B cell (primary cell): ENCODE results near the gene RHEBL1. TPM values are rescaled to one million over a fixed set of nuclear protein-coding genes. Genes with fewer than 3 reads are reported as not detected.

Experiments used
- ATAC-seq: fragments of 200-7000 bp; cut with Tn5 transposase; one replicate; pipeline ENCODE4 v1.10.0; 2021; ENCODE audit warnings: low read depth, mild to moderate bottlenecking, moderate number of reproducible peaks, moderate library complexity
- CTCF ChIA-PET: fragments of 350-600 bp; sonication (Branson Sonifier 250); formaldehyde crosslinking; loops from one replicate; lab custom pipeline; 2021; ENCODE audit warnings: antibody characterized with exemption, inconsistent platforms; lab: Charles Lee
- POLR2A ChIA-PET: fragments of 350-600 bp; sonication (Branson Sonifier 250); formaldehyde crosslinking; loops from one replicate; lab custom pipeline; 2021; ENCODE audit warnings: antibody characterized with exemption; lab: Charles Lee
- DNase-seq: peaks from one replicate; pipeline ENCODE4 v3.0.0; 2013
- H2AFZ ChIP-seq: 2 replicates; pipeline ENCODE4 v1.6.1; 2012; ENCODE audit warnings: mild to moderate bottlenecking, low read depth, low read length; ENCODE audit not compliant: insufficient read depth, poor library complexity, severe bottlenecking
- H3K27ac ChIP-seq, 2 donors: 1 replicate in 1 of 2; 2 replicates in 1 of 2; pipeline ENCODE4 v1.5.1; 2012 to 2013; ENCODE audit warnings: low read length in 2 of 2, mild to moderate bottlenecking in 2 of 2, moderate library complexity in 1 of 2
- H3K27me3 ChIP-seq, 4 experiments: fragments of 200-600 bp in 1 of 4; sonication (generic) in 1 of 4; replicated peaks in 1 of 4; 1 replicate in 2 of 4; 2 replicates in 2 of 4; pipeline versions ENCODE4 v1.6.1 to v1.7.0; 2013 to 2016; ENCODE audit warnings: low read length in 3 of 4, mild to moderate bottlenecking in 2 of 4, mixed read lengths in 1 of 4, moderate library complexity in 1 of 4; ENCODE audit not compliant: insufficient read depth in 4 of 4, control insufficient read depth in 3 of 4; ENCODE audit errors: control extremely low read depth in 1 of 4
- H3K36me3 ChIP-seq, 2 experiments: replicated peaks in 1 of 2; 1 replicate in 1 of 2; 2 replicates in 1 of 2; pipeline versions ENCODE4 v1.6.1 to v1.7.1; 2013; ENCODE audit warnings: low read length in 1 of 2; ENCODE audit not compliant: insufficient read depth in 2 of 2, control insufficient read depth in 1 of 2; ENCODE audit errors: control extremely low read depth in 1 of 2, extremely low read depth in 1 of 2
- H3K4me1 ChIP-seq, 2 donors: fragments of 200-600 bp in 1 of 2; sonication (generic) in 1 of 2; 1 replicate in 1 of 2; 2 replicates in 1 of 2; pipeline versions ENCODE4 v1.5.1 to v1.6.1; 2013 to 2017; ENCODE audit warnings: low read length in 2 of 2; ENCODE audit not compliant: control insufficient read depth in 2 of 2, insufficient read depth in 2 of 2
- H3K4me2 ChIP-seq: replicated peaks from 2 replicates; pipeline ENCODE3; 2012; ENCODE audit warnings: mild to moderate bottlenecking, low read depth, low read length; ENCODE audit not compliant: poor library complexity, severe bottlenecking
- H3K4me3 ChIP-seq, 5 experiments: fragments of 200-600 bp in 1 of 5; sonication (generic) in 1 of 5; 1 replicate in 3 of 5; 2 replicates in 2 of 5; pipeline versions ENCODE4 v1.5.1 to v1.7.0; 2011 to 2016; ENCODE audit warnings: low read length in 4 of 5, mild to moderate bottlenecking in 4 of 5, low read depth in 2 of 5, control low read depth in 1 of 5, moderate library complexity in 1 of 5; ENCODE audit not compliant: insufficient read depth in 1 of 5; ENCODE audit errors: control extremely low read depth in 1 of 5, extremely low read depth in 1 of 5
- H3K79me2 ChIP-seq: fragments of 200-600 bp; sonication (generic); one replicate; pipeline ENCODE4 v1.6.0; 2016; ENCODE audit warnings: low read length; ENCODE audit not compliant: control insufficient read depth, insufficient read depth
- H3K9ac ChIP-seq: fragments of 200-600 bp; sonication (generic); 2 replicates; pipeline ENCODE4 v1.6.1; 2017; ENCODE audit warnings: mild to moderate bottlenecking, low read length, moderate library complexity
- H3K9me3 ChIP-seq, 3 donors: one replicate each; pipeline versions ENCODE4 v1.6.1 to v1.7.1; 2013; ENCODE audit warnings: low read length in 2 of 3; ENCODE audit not compliant: control insufficient read depth in 2 of 3, insufficient read depth in 1 of 3; ENCODE audit errors: control extremely low read depth in 1 of 3
- H4K20me1 ChIP-seq: 2 replicates; pipeline ENCODE4 v1.6.0; 2012; ENCODE audit warnings: mild to moderate bottlenecking, low read length; ENCODE audit not compliant: insufficient read depth, control insufficient read depth, poor library complexity, severe bottlenecking
- H3K27ac Mint-ChIP-seq: one replicate; pipeline ENCODE4 v1.8.0; 2021; ENCODE audit warnings: mixed read lengths
- H3K27me3 Mint-ChIP-seq: one replicate; pipeline ENCODE4 v1.8.0; 2021; ENCODE audit warnings: mixed read lengths
- H3K4me1 Mint-ChIP-seq: one replicate; pipeline ENCODE4 v1.8.0; 2021; ENCODE audit warnings: mixed read lengths
- H3K4me3 Mint-ChIP-seq: one replicate; pipeline ENCODE4 v1.8.0; 2021; ENCODE audit warnings: mixed read lengths
- H3K9me3 Mint-ChIP-seq: one replicate; pipeline ENCODE4 v1.8.0; 2022; ENCODE audit warnings: mixed read lengths; ENCODE audit not compliant: insufficient read depth
- CTCF ChIP-seq: fragments of 200-600 bp; IDR thresholded peaks from one replicate; pipeline ENCODE4 v1.8.0; 2022; ENCODE audit warnings: antibody characterized with exemption, mild to moderate bottlenecking
- EZH2 ChIP-seq: IDR thresholded peaks from 2 replicates; pipeline ENCODE4 v1.6.1; 2012; ENCODE audit warnings: borderline replicate concordance, low read depth, mild to moderate bottlenecking, moderate library complexity, low read length; ENCODE audit not compliant: insufficient read depth, poor library complexity, severe bottlenecking
- WGBS: methylation state at CpG from one replicate; pipeline ENCODE4 v1.1.5; 2013; ENCODE audit warnings: missing lambda C conversion rate; ENCODE audit not compliant: insufficient coverage; 5-methylcytosine and 5-hydroxymethylcytosine counted together
- intact Hi-C: fragments of 100-400 bp; cut with micrococcal nuclease; formaldehyde crosslinking; loops from one replicate; pipeline ENCODE4 v1.10.0; 2022
- polyA plus RNA-seq: library from polyadenylated mRNA; depleted of rRNA; stranded (reverse); fragments of >200 nt; gene quantifications from 2 replicates; pipeline ENCODE4 v1.2.3, GENCODE V29; 2012
- total RNA-seq, 2 donors: library from RNA; stranded (reverse); fragments of 120-200 nt in 1 of 2; gene quantifications; 1 replicate in 1 of 2; 2 replicates in 1 of 2; pipeline versions ENCODE4 v1.2.3 to v1.2.4, GENCODE V29; 2013 to 2022

Gene RHEBL1
- total and polyA plus RNA-seq, 2 donors (not counting 1 experiment from before 2014, with no cell fraction given), result 3.0 to 6.1 TPM

- no peaks in the 10 kb centered on the region for H3K4me1 ChIP-seq
Observed at GRCh38 chr12:49025463-49025862, 44.3 kb downstream of the RHEBL1 start.

GRCh38 chr12:49024543-49024942, 45.2 kb downstream of the RHEBL1 start:
- ATAC-seq, result no peak
- WGBS, result 98% methylated on average over 9 of the region's 12 CpGs
- Histone ChIP-seq H3K27ac (no peak overlapping the region), H3K4me3 (no peak overlapping the region), H3K27me3 (no peaks in the 10 kb centered on the region), H2AFZ (no peak overlapping the region), H3K9ac (no peak overlapping the region), H3K79me2 (peaks cover 16% of the 10 kb centered on the region), H4K20me1 (no peaks in the 10 kb centered on the region), H3K4me2 (no peak overlapping the region), H3K9me3 (no peaks in the 10 kb centered on the region), H3K36me3 (peaks cover 2 to 76% of the 10 kb centered on the region in 2 experiments), H3K4me1 (peaks cover 5% of the 10 kb centered on the region in 2 donors)
- POLR2A ChIA-PET, result no interaction called here
- Mint-ChIP-seq H3K27me3 (no peaks in the 10 kb centered on the region), H3K9me3 (no peaks in the 10 kb centered on the region), H3K4me3 (no peak overlapping the region), H3K4me1 (peaks cover 5% of the 10 kb centered on the region), H3K27ac (no peak overlapping the region)
- DNase-seq, result no peak
- intact Hi-C loops, result no loop called here
- TF ChIP-seq CTCF (no peak), EZH2 (no peak)
- CTCF ChIA-PET, result interaction anchor here (1.2 to 2.2 kb wide), 2 partner anchors 19 to 28 kb away, joined by 3 to 6 read pairs; no protein-coding TSS in a partner anchor

More at GRCh38 chr12:49025463-49025862, 44.3 kb downstream of the RHEBL1 start:
- H3K27me3 Mint-ChIP-seq, result no peaks in the 10 kb centered on the region
- Histone ChIP-seq H3K9ac (no peak overlapping the region), H3K27me3 (no peaks in the 10 kb centered on the region), H3K4me3 (no peak overlapping the region), H3K79me2 (peaks cover 15% of the 10 kb centered on the region), H3K27ac (no peak overlapping the region), H2AFZ (no peak overlapping the region), H3K36me3 (peaks cover 2 to 80% of the 10 kb centered on the region in 2 experiments), H3K9me3 (no peaks in the 10 kb centered on the region), H3K4me2 (no peak overlapping the region), H4K20me1 (no peaks in the 10 kb centered on the region)
- intact Hi-C loops, result no loop called here
- CTCF ChIA-PET, result interaction anchor here (1.2 to 2.2 kb wide), 2 partner anchors 18 to 29 kb away, joined by 3 to 6 read pairs; no protein-coding TSS in a partner anchor
- WGBS, result 86% methylated on average over 2 of the region's 4 CpGs
- ATAC-seq (no peak), DNase-seq (no peak)
- H3K4me3 Mint-ChIP-seq, result no peak overlapping the region
- no peak overlapping the region for H3K27ac Mint-ChIP-seq
- TF ChIP-seq EZH2 (no peak), CTCF (no peak)
- H3K9me3 Mint-ChIP-seq, result no peaks in the 10 kb centered on the region
- no peaks in the 10 kb centered on the region for H3K4me1 Mint-ChIP-seq
- POLR2A ChIA-PET, result no interaction called here
